ENCODE data around the gene KPNA3.
A peak's percentile ranks its signal among the peaks of the same experiment; 100 is the strongest.

DNA sequence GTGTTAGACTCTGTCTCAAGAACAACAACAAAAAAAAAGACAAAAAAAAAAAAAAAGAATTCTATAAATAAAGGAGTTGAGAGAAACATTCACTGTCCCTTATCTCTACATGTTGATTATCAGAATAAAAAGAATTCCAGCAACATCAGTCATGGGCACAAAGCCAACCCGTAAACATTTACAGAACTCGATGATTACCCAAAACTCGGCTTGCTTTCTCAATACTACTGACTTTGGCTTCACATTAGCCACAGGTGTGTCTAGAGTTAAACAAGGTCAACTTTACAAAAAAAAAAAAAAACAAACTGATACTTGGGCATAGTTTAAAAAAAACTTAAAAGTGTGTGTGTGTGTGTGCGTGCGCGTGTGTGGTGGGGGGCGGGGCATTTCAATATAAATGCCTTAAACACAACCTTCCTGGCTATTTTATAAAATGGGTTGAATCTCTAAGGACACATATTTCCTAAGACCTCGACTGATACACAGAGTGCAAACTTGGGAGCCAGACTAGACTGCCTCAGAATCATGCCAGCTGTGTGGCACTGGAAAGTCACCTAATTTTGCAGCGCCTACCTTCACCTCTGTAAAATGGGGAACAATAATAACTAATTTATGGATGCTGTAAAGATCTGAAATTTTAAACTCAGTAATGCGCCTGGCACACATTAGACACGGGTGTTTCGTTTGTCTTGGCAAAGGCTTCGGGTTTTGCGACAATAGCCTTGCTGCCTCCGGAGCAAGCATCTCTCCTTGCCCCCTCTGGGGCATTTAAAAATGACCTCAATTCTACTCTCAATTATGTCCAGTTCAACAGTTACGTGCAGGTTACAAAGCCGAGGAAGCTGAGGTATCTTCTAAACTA is 102.1 kb downstream of the KPNA3 start:
- no peak for TF ChIP-seq EP300 (IDR thresholded peaks at IDR 0.05)
- TF ChIP-seq CTCF (IDR thresholded peaks at IDR 0.05) = peak in 1 of 4 experiments; percentile 9
- TF ChIP-seq POLR2A (IDR thresholded peaks at IDR 0.05) = no peak
- no peak for TF ChIP-seq POLR2AphosphoS5 (IDR thresholded peaks at IDR 0.05)
